Skin of body (tissue), 2 donors: ENCODE data around the gene DCDC1. TPM values are rescaled to one million over a fixed set of nuclear protein-coding genes. Genes with fewer than 3 reads are reported as not detected.
"Not testable (repeated sequence)": the region's sequence is repeated elsewhere in the genome, so short reads cannot be mapped to it uniquely, and the experiment has no call there.

Experiments
- DNase-seq: peaks from one replicate; lab custom pipeline; 2025; lab: John Stamatoyannopoulos, UW
- total RNA-seq: library from RNA; depleted of rRNA; stranded (reverse); fragments of >200 nt; gene quantifications from one replicate; pipeline ENCODE4 v1.2.3, GENCODE V29; 2014

Gene DCDC1
- total RNA-seq, 1 donor from 2014 or later = 0.89 TPM

DNA sequence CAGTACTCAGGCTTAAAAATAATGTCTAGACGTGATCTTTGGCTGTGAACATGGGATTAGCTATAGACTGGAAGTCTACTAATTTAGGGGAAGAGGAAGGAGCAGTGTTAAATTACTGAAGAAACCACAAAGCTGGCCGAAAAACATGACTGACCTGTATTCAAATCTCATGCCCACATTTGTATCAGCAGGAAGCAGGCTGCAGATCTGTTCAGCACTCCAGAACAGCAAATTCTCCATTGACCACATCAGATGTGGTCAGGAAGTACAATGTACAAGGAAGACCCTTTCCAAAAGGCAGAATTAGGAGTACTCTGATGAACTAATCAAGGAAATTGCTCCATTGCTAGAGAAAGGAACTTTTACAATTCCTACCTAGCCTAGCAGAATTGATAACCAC lies 31.7 kb downstream of the DCDC1 start:
- no peak for DNase-seq

DNA sequence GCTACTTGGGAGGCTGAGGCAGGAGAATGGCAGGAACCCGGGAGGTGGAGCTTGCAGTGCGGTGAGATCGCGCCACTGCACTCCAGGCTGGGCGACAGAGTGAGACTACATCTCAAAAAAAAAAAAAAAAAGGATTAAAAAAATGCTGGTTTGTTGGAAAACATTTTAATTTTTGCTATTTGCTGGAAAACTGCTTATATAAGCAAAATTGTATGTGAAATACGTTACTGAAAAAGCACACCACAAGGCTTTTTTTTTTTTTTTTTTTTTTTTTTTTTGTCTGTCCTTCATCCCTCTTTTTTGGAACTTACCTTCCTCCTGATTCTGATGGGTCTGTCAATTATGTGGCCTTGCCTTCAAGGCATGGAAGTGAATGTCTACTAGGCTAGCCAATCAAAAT lies 40.8 kb downstream of the DCDC1 start:
- DNase-seq = no peak

DNA sequence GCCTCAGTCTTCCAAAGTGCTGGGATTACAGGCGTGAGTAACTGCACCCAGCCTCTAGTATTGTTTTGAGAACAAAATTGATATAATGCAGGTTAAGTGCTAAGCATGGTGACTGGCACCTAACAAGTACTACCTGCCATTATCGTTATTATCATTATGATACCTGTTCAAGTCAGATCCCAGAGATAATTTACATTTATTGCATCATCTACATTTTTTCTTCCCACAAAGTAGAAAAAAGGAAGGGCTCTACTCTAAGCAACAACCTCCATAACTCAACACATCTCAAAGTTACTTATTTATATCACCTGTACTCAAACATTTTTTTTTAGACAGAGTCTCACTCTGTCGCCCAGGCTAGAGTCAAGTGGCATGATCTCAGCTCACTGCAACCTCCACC lies 42.1 kb downstream of the DCDC1 start:
- no peak for DNase-seq

DNA sequence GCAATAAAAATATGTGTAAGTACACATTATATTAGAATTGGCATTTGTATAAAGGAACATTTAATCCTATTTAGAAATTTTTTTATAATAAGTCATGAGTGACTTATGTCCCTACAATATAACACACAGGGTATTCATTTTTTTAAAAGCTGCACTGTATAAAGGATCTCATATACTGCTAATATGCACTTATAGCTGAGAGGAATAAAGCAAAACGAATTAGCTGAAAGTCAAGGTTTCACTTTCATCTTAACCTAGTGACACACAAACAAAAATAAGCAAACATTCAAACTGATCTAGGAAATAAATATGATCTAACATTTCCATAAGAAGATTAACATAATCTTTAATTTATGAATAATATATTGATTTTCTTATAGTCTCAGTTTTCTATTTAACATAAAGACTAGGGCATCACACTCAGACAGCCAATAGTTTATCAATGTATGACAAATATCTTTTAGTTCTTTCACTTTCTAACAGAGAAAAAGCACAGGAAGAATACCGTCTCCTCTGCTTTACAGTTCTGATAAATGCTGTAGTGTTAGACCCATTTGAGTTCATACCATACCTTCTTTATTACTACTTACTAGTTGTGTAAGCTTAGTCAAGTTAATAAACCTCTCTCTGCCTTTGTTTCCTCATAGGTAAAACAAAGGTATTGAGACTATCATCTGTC lies 42.9 kb downstream of the DCDC1 start:
- no peak for DNase-seq

DNA sequence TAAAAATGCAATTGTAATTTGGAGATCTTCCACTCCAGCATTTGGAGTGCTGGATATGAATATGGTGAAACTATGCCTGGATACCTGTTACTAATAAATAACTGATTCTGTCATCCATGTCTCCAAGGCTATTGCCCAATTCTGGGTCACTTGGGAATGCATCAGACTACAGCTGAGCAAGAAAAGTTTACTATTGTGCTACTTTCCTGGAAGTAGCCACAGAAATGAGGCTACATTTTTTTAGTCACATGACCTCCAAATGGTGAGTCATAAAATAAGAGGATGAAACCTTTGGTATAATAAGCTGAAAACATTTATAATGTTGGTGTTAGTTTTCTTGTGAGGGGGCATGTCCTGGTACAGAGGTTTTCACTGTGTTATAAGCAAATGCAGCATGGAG lies 44.4 kb downstream of the DCDC1 start:
- no peak for DNase-seq

DNA sequence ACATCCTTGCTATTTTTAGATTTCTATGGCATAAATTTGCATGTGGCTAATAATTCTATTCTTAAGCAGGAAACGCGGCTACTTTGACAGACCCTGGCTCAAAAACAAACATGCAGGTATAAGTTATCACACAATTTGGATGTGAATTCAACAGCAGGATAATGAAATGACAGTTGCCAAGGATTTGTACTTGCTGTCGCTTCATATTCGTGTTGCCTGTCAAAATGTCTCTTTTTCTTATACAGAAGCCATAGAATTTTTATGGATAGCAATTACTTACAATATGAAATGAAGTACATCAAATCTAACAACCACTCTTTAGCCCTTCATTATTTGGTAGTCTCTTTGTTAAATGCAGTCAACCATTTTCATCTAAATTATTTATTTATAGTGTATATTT lies 46.4 kb downstream of the DCDC1 start:
- no peak for DNase-seq

DNA sequence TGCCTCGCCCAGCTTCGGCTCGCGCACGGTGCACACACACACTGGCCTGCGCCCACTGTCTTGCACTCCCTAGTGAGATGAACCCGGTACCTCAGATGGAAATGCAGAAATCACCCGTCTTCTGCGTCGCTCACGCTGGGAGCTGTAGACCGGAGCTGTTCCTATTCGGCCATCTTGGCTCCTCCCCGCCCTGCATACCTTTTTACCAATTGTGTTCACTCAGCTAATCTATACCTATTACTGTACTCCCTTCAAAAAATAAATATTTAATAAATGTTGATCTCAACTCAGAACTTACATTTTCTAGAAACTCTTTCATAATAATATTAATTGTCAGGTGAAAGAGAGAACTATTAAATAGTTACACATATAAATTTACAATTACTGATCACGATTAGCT lies 48.0 kb downstream of the DCDC1 start:
- not testable (repeated sequence) for DNase-seq

DNA sequence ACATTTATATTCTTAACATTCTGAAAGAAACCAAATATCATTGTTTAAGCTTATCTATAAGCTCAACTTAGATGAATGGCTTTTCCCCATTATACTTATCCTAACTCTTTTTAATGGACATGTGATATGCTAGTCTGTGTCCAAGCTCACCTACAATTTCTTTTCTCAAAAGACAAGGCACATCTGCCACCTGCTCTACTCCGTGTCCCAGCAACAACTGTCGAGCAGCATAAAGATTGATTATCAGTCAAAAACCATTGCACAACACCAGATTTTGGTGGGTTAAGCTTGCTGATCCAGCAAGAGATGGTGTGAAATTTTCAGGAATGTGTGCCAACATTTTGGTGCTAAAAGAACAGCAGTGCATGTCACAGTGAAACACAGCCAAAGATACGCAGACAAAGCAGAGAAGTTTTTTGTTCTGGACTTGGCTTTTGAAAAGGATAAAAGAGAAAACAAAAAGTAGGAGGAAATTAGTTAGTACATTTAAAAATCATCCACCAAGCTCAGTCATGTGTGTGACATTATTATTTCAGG lies 65.8 kb downstream of the DCDC1 start:
- no peak for DNase-seq

DNA sequence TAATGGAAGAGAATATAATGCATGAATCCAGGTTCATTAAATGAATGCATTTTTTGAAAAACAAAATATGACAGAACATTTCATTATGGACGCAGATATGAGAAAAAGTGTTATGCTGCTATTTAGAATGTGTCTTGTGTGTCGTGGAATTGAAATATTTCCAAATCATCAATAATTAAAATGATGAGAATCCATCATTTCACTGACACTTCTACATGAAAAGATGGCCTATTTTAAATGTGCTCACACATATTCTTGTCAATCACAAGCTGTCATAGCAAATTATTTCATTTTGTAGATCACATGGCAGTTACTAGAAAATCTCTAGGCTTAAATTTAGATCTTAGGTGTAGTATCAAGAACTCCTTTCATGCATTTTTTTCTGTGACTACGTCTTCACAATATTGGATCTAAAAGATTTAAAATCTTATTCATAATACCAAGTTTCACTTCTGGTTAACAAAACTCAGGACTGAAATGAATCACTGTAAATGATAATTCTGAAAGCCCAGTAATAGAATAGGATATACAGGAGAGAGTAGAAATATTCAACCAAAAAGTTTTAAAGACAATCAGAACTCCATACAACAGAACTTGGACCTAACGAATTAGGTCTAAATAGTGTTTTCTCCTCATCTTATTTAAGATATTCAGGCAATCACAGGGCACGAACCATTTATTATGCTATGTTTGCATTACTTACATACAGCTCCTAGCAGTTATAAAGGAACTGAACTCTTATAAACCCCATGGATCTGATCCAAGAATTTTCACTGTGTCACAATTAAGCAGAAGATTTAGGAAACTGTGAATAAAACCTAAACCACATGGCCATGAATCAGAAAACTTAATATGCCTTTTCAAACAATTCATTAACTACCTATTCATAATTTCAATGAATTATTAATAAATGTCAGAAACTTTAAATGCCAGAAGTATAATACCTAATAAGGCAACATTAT lies 67.7 kb downstream of the DCDC1 start:
- no peak for DNase-seq

DNA sequence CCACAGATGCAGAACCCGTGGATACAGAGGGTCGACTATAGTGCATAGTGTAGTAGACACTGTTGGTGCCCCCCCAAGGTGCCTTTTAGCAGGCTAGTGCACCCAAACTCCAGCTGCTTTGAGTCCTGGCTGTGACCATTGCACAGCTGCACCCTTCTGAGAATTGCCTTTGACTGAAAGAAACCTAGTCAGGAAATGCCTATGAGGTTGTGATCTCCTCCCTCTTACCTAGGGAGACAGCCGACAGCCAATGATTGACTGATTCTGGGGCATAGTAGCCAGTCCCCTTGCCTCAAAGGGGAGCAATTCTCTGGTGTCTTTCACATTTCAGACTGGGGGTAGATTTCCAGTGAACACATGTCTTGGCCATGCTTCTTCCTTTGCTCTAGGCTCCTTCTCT lies 74.2 kb downstream of the DCDC1 start:
- no peak for DNase-seq

DNA sequence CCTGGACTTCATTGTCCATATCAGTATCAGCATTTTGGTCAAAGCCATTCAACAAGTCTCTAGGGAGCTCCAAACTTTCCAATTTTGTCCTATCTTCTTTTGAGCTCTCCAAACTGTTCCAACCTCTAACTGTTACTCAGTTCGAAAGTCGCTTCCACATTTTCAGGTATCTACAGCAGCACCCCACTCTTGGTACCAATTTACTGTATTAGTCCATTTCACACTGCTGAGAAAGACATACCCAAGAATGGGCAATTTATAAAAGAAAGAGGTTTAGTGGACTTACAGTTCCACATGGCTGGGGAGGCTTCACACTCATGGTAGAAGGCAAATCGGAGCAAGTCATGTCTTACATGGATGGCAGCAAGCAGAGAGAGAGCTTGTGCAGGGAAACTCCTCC lies 96.0 kb downstream of the DCDC1 start:
- not testable (repeated sequence) for DNase-seq

DNA sequence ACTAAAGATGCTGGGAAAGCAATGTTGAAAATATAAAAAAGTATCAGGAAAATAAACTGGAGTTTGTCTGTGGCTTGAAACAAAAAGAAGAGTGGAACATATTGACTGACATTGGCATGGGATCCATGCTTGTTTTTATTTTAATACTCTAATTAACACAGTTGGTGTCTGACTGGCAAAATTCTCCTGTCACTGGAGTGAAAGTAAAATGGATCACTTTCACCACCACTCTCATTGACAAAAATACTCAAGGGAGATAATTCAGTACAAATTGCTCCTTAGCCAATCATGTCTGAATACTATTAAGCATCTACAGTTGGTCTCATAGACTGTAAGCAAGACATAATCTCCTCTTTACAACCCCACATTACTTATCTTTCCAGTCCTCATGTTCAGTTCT lies 101.8 kb downstream of the DCDC1 start:
- no peak for DNase-seq

DNA sequence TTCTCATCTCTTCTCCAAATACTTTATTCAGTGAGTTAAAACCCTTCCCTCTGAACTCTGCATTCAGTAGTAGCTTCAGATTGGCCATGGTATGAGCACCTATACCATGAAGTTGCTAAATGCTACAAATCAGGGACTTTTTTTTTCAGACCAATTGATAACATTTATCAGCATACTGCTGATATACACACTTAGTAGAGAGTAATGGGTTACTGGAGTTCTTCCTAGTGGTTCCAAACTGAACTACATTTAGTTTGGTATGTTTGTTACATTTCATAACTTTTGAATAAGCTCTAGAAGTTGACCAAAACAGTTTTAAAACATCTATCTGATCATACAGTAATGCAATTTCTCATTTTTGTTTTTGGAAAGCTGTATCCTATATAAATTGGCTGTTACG lies 104.7 kb downstream of the DCDC1 start:
- DNase-seq = no peak

DNA sequence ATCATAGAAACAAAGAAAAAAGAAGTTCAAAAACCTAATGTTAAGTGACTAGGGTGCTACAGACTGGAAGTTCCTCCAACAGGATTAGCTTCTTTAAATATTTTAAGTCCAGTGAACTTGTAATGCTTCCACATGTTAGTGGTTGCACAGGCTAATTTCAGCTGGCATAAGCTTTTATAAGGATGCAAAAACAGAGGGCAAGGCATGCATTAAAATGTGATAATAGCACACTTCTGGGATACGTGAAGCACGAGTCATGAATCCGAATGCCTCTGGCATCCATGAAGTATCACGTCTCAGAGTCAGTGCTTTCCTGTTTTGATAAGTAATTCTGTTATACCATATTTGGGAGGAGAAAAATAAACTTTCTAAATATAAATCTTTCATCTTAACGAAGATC lies 106.8 kb downstream of the DCDC1 start:
- DNase-seq = no peak

DNA sequence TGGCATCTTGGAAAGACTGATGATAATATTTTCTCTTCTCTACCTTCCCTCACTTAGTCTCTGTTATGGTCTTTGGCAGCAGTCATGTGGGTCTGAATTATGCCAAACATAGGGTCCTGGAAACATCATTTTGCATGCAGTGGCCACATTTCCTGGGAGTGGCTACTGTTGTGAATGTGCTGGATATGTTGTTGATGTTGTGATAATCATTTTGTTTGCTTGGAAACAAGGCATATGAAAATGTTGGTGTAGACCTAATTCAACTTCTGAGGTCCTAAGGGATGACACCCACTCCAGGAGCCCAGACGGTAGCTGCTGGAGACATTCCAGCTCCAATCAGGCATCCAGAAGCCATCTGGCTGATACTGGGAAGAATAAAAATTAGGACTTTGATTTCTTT lies 109.7 kb downstream of the DCDC1 start:
- DNase-seq = no peak

DNA sequence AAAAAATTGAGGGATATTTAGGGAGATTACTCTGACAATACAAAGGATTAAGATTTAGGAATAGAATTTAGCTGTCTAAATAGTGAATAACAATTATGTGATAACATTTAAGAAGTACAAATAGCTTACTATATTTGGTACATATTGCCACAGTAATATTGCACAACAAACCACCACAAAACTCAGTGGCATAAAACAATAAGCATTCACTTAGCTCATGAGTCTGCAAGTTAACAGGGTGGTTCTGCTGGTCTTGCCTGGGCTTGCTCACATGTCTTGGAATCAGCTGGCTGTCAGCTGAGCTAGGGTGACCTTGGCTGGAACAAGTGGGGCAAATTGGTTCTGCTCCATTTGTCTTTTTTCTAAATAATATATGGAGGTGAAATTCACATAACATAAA lies 115.1 kb downstream of the DCDC1 start:
- no peak for DNase-seq

DNA sequence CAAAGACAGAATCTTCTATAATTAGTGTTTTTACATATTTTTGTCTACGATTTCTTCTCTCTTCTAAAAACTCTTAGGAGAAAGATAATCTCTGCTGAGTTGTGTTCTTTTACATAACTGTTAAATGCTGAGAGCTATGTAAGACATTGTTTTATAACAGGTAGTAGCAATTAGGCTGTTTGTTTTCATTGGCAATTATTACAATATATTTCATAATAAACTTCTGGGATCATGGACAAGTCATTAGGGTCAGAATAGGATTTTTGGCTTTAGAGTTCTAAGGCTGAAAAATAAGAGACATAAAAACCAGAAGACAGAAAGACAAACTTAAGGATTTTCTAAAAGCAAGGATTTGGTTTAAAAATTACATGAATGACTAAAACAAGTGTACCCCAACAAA lies 120.8 kb downstream of the DCDC1 start:
- no peak for DNase-seq

DNA sequence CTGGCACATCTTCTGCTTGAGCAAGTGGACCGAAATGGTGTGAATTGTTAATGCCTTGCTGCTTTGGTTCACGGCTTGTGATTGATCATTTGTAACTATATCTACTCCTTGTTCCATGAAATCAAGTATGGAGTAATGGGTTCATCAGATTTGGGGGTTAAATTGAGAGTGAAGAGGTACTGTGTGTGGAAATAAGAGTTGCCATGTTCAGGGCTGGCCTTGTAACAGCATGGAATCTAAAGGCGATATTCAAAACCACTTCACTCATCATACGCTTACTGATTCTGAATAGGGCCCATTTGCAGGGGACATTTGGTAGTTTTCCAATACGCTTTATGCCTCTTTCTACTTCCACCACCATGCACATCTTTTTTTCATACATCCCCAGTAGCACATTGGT lies 122.2 kb downstream of the DCDC1 start:
- DNase-seq = no peak

DNA sequence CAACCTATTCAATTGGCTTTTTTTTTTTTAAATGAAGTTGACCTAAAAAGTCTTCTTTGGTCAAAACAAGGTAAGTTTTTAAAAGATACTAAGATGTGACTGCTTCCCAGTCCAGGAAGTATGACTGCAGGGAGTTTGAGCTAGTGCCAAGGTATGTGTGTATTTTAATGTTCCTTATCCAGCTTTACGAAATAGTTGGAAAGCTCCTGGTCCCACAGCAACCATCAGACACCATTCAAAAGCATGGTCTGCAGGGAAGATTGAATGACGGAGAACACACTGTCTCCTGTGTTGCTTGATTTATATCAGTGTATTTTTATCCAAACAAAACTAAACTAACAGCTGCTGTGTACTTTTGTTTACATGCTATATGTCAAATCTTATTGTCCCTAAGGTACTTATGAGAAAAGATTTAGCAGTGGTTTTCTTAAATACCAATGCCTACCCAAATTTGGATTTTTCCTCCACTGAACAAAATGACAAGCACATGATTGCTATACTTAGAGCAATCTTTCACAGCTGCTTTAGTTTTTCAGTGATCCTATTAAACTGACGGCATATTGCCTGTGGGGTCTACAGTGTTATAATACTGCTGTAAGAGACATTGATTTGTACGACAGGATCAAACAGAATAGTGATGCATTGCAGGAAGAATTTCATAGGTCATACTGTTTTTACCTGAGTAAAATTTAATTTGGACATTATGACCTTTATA lies 122.9 kb downstream of the DCDC1 start:
- peak; percentile 3 for DNase-seq

DNA sequence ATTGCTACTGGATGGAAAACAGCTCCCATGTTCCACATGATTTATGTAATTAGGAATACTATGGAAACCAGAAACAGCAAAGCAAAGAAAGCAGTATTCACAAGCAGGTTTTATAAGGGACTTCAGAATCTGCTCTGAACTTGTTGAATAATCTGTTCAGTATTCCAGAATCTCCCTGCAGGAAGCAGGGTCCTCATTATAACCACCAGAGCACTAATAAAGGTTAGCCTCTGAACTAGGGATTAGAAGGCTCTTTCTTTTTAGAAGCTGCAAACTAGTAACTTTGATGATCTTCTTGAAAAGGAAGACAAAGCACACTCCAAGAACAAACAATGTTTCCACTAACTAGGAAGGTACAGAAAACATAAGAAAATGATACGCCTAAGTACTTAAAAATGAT lies 125.8 kb downstream of the DCDC1 start:
- DNase-seq = no peak

DNA sequence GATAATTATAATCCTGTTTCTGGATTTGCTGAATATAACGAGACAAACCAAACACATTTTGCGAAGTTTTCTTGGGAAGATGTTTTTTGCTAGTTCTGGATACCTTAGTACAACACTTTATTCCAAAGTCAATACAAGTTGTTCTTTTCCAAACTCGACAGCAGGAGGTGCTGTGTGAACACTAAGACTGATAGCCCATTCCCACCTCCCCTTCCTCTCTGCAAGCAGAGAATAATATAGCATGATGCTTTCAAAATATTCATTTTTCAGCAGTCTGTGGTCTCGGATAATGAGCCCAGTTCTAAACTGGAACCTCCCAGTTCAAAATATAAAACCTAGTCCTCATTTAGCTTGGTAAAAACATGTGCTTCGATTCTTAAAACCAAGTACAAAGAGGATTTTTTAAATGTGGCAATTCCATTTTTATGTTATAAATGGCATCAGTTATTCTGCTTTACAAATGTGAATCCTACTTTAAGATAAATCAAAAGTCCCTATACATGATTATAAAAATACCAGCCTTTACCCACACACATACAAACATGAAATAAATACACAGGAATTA lies 129.1 kb downstream of the DCDC1 start:
- DNase-seq = peak; percentile 2
